Tongue (tissue), 2 donors: Measurements from ENCODE around the gene HAAO. TPM values are rescaled to one million over a fixed set of nuclear protein-coding genes. Genes with fewer than 3 reads are reported as not detected.
A peak's percentile ranks its signal among the peaks of the same experiment; 100 is the strongest.

ENCODE experiments used
- DNase-seq: peaks from one replicate; pipeline ENCODE4 v3.0.0-alpha.2; 2015
- total RNA-seq: library from RNA; depleted of rRNA; stranded (reverse); fragments of >200 nt; gene quantifications from one replicate; pipeline ENCODE4 v1.2.3, GENCODE V29; 2014

HAAO gene
- total RNA-seq, 1 donor from 2014 or later = 24.3 TPM

GRCh38 chr2:42793334-42794270, 1.2 kb upstream of the HAAO start:
- DNase-seq = peak; percentile 75

- no peak for DNase-seq
These were observed 248 bp downstream of the HAAO start for GRCh38 chr2:42792087-42792582.

DNA sequence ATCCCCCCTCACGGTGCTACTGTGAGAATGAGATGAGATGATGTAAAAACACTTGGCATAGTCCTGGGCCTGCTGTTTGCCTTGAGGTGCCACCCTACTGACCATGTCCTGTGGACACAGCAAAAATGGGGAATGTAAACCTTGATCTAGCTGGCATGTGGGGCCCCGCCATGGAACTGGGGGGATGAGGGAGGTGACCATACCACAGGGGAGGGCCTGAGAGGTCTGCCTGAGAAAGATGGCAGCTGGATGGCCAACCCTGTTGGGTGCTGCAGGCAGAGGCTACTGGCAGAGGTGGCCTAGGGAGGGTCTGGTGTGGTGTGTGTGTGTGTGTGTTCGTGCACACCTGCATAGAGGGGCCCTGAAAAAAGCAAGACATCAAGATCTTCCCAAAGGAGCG, 777 bp downstream of the HAAO start:
- no peak for DNase-seq

DNA sequence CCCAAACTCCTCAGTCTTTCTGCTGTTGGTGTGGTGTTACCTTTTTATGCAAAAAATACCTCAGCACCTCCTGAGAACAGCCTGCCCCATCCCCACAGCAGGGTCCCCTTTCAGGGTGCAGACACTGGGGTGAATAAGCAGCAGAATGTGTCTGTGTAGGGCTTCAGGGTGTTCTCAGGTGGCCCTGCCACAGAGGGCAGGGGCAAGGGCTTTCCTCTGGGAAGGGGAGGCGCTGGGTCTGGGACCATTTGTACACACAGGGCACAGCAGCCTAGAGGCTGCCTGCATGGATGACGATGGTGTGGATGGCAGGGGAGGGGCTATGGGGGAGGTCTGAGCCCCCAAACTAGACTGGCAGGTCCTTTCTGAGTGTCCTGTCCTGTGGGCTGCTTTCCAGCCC, 2.6 kb downstream of the HAAO start:
- DNase-seq = no peak

DNA sequence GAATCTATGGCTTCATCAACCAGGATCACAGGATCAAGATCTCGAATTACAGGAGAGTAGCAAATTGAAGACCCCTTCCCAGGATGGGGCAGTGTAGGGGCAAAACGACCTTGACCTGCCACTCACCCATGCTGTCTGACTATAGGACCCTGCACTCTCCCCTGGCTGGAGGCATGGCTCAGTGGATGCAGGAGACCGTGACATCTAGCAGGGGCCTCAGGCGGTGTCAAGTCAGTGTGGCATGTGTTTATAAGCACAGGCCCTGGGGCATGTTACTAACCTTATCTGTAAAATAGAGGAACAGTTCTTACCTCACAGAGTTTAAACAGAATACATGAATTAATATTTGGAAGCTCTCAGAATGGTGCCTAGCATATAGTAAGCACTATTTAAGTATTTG, 3.5 kb downstream of the HAAO start:
- no peak for DNase-seq

GRCh38 chr2:42788478-42788793, 3.9 kb downstream of the HAAO start:
- DNase-seq = no peak

DNA sequence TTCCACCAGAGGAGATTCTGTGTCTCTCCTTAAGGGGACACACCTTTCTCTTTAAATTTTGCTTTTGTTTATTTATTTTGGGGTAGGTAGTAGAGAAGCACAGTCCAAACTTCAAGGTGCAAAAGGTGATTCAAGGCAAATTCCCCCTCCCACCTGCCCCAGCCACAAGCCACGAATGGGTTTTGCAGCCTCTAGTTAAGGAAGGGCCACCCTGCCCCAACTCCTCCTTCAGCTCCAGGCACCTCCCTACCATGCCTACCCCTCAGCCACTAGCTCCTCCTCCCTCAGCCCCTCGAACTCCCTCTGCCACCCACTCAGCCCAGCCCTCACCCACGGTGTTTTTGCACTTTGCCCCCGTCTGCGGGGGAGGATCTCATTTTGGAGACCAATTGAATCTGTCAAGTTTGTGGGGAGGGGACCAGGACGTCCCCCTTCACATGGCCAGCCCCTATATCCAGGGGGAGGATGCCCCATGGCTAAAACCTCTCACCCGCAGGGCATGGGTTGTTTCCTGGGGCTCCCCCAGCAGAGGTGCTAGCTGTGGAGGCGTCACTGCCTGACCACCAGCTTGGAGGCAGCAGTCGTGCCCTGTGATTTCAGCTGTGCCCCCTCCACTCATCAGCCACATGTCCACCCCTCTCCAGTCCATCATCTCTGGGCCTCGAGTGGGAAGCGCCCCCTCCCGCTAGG, 4.5 kb downstream of the HAAO start:
- no peak for DNase-seq

- DNase-seq = no peak
These were observed 5.0 kb downstream of the HAAO start for GRCh38 chr2:42787424-42787787.

DNA sequence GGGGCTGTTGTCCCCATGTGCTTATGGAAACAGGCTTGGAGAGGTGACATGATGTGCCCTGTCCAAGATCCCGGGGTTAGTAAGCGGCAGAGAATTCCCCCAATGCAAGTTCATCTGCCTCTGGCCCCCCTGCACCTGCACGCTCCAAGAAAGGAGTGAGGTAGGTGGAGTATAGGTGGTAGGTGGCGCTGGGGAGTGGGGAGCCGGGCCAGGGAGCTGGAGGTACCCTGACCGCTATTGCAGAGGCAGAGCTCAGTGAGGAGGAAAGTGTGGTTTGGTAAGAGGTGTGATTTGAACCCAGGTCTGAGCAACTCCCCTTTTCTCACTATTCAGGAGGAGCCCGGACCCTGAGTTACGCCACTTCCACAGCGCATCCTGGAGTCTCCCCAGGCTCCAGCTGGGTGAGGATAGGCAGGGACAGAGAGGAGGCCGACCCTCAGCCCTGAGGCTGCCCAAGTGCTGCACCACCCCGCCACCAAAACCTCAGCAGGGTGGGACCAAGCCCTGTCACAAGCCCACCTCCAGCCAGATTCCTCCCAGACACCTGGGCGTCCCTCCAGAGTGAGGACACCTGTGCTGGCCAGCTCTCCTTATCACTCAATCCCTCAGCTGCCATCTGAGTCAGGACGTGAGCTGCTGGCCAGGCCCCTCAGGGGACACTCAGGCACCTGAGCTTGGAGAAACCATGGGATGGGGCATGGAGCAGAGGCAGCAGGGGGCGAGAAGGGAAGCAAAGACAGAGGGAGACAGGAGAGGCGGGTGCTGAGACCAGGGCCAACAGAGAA, 5.6 kb downstream of the HAAO start:
- no peak for DNase-seq

GRCh38 chr2:42784204-42784880, 8.0 kb downstream of the HAAO start:
- no peak for DNase-seq

GRCh38 chr2:42783511-42783910, 8.9 kb downstream of the HAAO start:
- DNase-seq = no peak

DNA sequence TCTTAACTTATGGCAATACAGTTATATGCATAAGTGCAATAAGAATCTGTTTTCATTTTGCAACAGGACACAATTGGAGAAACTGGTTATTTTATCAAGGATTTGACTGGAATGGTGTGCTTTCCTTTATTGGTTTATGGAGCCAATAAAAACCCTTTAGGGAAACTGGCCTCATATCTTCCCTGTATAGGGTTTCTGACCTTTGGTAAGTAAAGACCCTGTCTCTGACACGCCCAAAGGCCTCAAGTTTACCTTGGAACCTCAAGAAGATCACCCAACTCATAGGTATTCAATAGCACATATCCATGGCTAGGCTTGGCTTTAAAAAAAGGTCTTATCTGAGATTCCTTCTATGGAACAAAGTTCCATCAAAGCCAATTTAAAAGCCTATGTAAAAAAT, 11.2 kb downstream of the HAAO start:
- DNase-seq = no peak

GRCh38 chr2:42777883-42778805, 14.2 kb downstream of the HAAO start:
- DNase-seq = no peak

GRCh38 chr2:42775810-42776209, 16.6 kb downstream of the HAAO start:
- no peak for DNase-seq

GRCh38 chr2:42775186-42775585, 17.2 kb downstream of the HAAO start:
- no peak for DNase-seq

DNA sequence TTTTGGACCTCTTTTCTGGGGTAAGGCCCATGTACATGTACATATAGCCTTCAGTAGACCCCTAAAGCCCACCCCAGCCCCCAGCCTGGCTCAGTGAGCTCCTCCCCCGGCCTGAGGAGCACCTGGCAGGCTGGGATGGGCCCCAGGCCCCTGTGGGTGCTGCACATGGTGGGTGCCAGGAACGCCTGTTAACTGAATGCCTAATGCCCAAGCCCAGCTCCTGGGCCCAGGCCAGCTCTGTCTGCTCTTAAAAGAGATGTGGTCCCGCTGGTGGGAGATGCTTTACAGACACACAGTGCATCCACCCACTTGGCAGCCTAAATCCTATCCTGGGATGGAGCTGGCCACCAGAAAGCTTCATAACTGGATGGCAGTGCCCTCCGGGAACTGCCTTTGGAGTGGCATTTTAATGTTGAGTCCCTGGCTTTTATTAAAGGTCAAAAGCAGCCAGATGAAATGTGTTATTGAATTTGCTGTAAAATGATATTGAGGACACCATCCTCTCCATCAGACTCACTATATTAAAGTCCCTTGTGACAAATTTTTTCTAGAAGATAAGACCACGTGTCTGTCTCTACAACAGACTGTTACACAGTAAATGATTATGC, 20.7 kb downstream of the HAAO start:
- no peak for DNase-seq

- peak; percentile 51 for DNase-seq
These were observed 21.9 kb downstream of the HAAO start for GRCh38 chr2:42770288-42771131.

DNA sequence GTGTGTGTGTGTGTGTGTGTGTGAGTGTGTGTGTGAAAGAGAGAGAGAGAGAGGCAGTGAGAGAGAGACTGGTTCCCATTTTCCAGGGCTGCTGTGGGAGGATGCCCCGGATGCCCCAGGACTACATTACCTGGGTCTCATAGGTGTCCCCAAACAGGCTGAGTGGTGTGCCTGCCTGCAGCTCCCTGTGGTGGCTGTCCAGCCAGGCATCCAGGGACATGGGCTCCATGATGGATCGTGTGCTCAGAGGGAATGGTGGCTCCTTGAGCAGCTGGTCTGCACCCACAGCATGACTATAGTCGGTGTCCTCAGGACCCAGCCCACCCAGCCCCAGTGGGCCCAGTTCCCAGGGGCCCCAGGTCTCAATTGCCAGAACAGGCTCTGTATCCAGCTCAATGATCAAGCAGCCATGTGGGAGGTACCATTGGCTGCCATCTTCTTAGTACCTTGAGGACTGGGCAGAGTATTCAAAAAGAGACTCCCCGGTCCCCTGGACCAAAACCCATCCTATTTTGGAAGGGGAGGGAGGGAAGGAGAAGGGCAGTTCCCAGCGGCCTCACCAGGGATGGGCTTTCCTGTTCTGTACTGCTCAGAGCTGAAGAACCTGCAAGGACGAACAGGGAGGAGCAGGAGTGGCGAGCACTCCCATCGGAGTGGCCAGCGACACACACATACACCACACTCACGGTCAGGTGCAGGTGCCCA, 22.6 kb downstream of the HAAO start:
- DNase-seq = no peak

GRCh38 chr2:42768706-42769256, 23.6 kb downstream of the HAAO start:
- no peak for DNase-seq
